ENCODE results near the gene AMDHD2.

Gene AMDHD2

DNA sequence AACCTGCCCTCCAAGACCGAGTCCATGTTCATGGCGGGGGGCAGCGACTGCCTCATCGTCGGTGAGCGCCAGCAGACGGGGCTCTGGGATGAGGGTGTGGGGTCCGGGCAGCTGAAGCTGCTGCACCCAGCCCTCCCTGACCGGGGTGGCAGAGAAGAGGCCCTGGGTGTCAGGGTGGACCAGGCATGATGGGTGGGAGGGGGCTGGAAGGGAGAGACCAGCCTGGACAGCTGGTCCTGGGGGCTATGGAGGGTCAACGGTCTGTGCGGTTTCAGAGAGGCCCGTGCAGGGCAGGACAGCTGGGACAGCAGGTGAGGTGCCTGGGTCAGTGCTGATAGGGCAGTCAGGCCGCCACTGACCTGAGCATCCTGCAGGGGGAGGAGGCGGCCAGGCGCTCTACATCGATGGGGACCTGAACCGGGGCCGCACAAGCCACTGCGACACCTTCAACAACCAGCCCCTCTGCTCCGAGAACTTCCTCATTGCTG is 19.7 kb upstream of the AMDHD2 start:
- DNase-seq (ENCODE audit: low read depth): no peak

DNA sequence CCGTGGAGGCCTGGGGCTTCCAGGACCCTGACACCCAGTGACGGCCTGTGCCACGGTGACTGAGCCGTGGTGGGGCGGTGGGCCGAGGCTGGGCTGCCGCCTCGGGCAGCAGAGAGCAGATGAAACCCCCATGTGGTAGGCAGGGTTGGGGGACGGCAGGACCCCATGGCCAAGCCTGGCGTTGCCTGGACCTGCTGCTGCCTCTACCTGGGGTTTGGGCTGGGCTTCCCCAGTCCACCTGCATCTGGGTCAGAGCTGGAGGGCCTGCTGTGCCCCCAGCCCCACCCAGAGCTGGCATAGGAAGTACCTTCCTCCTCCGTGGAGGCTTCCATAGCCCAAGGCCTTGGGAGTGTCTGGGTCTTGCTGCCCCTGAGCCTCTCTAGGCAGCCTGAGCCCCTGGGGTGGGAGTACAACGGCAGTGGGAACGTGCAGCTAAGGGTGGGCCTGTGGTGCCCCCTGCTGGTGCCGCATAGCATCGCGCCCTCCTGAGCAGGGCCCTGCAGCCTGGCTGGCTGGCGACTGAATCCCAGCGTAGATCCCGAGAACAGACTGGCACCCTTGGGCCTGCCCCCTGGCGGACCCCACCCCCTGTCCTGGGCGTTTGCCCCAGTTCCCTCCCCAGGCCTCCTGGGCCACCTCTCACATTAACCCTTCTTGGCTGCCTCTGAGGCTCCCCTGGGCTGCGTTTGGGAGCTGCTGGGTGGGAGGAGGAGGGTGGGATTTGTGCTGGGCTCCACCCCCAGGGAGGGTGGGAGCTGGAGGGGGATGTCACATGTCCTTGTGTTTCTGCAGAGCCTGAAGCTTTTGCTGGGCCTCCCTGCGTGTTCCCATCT is 19.0 kb upstream of the AMDHD2 start:
- DNase-seq (ENCODE audit: low read depth): no peak

DNA sequence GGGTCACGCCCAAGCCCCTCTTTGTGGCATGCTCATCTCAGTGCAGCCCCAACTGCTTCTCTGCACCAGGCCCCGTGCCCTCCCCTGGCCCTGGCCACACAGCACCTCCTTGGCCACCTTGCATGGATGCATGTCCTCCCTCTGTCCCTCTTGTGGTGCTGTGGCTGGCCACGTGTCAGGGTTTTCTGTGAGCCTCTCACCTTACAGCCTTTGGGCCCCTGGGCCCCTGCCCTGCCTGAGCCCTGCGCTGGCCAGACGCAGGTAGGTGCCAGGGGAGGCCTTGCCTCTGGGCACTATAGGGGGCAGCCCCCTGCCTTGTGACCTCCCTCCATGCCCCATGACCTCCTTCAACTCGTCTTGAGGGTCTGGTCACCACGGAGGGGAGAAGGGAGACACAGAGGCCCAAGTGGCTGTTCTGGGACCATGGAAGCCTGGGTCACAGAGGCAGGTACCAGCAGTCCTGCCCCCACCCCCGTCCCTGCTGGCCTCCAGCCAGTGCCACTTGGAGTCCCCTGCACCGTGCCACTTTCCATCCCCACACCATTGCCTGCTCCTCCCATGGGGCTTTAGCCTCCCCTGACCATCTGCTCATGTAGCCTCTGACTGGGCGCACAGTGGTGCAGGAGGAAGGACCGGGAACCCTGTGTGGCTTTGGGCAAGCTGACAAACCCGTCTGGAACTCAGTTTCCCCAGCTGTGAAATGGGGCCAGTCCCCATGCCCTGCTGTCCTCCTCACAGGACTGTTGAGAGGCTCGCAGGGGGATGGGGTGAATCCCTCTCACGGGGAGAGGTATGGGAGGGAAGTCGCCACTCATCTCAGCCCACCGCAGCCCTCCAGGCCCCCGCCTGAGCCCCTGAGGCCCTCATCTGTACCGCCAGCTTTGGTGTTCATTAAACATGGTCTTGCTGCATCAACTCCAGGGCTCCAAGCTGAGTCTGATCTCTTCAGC is 17.9 kb upstream of the AMDHD2 start:
- DNase-seq (ENCODE audit: low read depth): no peak

DNA sequence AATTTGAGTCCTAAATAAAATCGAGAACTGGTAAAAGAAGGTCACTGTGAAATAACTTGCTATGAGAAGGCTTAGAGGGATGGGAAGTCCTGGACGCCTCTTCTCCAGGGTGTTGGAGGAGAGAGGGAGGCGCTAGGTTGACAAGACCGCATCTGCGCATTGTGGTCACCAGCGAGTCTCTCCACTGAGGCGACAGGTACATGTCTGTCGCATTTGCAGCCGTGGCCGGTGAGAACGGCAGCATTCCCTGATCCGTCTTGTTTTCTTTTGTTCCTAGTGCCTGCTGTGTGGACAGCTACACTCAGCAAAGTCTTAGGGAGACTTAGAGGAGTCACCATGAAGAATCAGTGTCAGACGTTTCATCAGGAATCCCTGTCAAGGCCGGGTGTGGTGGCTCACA is 14.5 kb upstream of the AMDHD2 start:
- no peak for DNase-seq (ENCODE audit: low read depth)

DNA sequence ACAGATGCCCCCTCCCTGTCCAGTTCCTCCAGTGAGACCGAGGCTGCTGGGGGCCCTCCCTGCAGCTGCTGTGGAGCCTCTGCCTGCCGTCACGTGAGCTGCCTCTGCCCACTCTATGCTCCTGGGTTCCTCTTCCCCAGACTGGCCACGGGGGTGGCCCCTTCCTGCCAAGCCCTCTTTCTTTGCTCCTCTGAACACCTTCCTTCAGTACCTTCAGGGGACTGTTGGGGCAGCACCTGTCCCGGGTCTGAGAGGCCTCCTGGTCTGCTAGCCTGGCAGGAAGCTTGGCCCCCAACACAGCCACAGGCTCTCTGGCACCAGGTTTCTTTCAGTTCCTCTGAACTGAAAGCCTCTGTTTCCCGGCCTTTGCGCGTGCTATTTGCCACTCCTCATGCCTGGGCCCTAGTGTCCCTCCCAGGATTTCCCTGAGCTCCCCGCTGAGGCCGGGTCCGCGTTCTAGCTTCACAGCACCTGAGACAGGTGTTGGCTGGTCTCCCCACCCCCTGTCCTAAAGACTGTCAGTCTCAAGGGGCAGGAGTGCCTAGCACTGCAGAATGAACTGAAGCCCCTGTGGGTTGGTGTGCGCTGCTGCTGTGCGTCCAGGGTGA is 13.0 kb upstream of the AMDHD2 start:
- DNase-seq (ENCODE audit: low read depth): no peak

DNA sequence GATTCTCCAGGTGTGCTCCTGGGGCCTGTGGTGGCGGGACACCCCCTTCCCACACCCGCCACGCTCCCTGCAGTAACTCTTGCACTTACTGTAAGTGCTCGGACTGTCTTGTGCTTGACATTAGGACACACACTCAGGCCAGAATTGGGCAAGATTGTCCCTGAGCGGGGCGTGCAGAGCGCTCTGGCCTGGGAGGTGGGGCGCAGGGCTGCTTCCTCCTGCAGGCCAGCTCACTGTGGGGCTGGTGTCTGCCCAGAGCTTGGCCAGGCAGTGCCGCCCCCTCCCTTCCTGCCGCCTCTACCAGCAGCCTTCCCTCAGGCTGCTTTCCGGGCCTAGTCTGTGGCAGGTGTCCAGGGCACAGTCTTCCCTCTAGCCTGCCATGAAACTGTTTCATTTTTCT is 12.5 kb upstream of the AMDHD2 start:
- DNase-seq (ENCODE audit: low read depth): no peak

DNA sequence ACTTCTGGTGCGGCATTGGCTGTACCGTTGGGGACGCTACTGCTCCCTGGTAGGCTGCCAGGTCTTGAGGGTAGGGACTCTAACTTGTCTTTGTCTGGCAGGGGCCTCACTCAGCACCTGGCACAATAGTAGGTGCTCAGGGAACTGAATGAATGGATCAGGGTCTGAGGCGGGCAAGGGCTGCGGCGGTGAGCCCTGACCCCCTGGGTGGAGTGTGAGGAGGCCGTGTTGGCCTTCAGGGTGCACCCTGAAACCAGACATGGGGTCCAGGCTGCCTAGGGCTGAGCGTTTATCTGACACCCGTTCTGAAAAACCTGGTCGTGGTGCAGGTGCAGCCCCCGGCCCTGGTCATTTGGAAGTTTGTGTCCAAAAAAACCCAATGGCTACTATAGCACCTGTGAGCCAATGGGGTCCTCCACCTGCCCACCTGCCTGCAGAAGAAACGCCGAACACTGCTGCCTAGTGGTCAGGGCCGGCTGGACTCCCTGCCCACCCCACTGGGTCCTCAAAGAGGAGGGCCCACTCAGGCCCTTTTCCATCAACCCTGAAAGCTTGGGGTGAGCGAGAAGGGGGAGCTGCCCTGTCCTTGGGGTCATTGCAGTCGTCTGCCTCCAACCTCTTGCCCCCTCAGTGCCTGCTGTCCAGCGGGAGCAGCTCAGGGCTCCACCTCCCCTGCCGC is 11.3 kb upstream of the AMDHD2 start:
- DNase-seq (ENCODE audit: low read depth): no peak

DNA sequence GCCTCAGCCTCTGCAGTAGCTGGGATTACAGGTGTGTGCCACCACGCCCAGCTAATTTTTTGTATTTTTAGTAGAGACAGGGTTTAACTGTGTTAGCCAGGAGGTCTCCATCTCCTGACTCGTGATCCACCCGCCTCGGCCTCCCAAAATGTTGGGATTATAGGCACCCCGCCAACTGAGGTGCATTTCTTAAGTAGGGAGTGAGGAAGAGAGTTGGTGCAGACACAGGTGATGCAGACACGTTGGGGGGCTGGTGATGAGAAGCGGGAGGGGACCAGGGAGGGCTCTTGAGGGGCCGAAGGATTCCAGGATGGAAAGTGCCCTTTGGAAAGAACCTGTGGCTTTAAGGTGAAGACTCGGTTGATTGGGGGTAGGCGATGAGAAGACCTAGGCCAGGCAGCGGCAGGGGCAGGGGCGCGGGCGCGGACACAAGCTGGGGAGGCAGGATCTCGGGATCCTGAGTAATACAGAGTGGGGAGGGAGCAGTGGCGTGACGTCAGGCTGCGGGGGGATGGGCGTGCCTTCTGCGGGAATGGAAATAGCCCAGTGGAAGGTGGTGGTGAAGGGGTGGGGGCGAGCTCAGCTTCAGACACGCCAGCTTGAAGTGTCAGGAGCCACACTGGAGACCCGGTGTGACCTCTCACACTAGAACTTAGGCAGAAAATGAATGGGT is 8.9 kb upstream of the AMDHD2 start:
- no peak for DNase-seq (ENCODE audit: low read depth)

DNA sequence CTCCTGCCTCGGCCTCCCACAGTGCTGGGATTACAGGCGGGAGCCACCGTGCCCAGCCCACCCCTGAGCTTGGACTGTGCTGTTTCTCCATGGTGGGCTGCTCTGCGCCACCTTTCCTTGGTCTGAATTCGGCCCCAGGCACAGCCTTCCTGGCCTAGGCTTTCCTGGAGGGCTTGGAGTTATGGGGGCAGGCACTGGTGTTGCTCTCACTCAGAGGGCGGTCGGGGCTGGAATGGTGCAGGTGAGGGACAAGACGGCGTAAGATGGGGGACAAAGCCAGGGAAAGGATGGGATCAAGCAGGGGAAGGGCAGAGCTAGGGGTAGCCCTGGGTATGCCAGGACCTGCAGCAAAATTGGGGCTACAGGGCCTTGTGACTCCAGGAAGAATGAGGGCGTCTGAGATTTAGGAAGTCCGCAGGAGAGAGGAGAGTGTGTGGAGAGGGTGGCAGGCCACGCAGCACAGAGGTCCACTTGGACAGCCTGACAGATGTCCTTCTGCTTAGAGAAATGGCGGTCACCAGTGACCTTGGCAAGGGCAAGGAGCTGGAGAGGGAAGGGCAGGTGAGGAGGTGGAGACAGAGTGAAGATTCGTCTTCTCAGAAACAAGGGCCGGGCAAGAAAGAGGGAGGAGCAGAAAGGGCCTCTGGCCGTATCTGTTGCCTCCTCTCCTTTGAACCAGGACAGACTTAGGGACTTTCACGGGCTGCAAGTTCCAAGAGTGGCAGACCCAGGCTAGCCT is 8.0 kb upstream of the AMDHD2 start:
- no peak for DNase-seq (ENCODE audit: low read depth)

DNA sequence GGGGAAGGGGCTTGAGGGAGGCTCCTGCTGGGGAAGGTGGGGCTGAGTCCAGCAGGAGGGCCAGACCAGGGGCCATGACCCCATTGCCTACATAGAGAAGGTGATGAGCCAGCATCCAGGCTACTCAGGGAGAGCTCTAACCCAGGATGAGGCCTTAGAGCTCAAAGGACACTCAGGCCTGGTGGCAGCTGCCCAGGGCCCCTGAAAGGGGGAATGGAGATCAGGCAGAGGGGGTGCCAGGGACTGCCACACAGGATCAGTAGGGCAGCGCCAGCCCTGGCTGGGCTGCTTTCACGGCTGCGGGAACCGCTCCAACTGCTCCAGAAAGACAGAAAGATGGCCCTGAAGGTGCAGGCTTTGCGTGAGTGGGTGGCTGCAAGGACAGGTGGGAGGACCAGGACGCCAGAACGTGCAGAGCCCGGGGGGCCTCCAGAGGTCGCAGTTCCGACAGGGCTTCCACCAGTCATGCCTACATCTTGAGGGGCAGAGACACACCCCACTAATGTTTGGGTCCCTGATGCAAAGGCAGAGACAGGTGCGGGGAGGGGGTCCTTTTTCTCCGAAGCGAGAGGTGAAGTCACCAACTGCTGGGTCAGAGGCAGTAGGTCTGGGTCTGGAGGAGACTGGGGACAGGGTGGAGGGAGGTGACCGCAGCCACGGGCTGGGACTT is 7.3 kb upstream of the AMDHD2 start:
- DNase-seq (ENCODE audit: low read depth): no peak

DNA sequence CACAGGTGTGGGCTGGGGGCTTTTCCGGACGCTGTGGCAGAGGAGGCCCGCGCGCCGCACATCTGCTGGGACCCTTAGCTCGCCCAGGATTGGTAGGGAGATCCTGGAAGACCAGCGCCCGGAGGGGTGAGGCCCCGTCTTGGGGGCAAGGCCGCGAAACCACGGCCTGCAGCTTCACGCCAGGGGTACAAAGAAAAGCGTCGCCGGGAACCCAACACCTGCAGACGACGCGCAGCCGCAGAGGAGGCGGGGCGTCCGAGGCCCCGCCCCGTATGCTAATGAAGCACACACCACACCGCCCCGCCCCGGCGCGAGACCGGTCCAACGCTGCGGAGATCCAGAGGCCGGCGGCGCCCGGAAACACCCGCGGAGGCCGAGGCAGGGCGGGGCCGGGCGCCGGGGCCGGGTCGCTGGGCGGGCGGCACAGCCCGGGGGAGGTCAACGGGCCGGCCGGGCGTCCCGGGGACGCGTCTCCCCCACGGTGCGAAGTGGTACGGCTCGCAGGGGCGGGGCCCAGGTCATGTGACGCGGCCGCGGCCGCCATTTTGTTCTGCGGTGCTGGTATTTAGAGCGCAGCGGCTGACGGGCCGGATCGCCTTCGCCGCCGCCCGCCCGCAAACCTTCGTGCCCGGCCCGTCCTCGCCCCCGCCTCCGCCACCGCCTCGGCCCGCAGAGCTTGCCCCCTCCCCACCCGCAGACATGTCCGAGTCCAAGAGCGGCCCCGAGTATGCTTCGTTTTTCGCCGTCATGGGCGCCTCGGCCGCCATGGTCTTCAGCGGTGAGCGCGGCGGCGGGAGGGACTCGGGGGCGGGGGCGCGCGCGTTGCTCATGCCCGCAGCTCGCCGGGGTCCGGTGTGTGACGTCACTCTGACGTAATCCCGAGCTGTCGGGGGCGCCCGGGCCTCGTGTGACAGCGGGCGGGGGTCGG is 6.5 kb upstream of the AMDHD2 start, which contains the start of gene ATP6V0C:
ATP6V0C (plus strand) TSS at position 548 of the 928 bp plus-strand sequence; CDS start at position 700, 152 bp downstream.
- no peak for DNase-seq (ENCODE audit: low read depth)

DNA sequence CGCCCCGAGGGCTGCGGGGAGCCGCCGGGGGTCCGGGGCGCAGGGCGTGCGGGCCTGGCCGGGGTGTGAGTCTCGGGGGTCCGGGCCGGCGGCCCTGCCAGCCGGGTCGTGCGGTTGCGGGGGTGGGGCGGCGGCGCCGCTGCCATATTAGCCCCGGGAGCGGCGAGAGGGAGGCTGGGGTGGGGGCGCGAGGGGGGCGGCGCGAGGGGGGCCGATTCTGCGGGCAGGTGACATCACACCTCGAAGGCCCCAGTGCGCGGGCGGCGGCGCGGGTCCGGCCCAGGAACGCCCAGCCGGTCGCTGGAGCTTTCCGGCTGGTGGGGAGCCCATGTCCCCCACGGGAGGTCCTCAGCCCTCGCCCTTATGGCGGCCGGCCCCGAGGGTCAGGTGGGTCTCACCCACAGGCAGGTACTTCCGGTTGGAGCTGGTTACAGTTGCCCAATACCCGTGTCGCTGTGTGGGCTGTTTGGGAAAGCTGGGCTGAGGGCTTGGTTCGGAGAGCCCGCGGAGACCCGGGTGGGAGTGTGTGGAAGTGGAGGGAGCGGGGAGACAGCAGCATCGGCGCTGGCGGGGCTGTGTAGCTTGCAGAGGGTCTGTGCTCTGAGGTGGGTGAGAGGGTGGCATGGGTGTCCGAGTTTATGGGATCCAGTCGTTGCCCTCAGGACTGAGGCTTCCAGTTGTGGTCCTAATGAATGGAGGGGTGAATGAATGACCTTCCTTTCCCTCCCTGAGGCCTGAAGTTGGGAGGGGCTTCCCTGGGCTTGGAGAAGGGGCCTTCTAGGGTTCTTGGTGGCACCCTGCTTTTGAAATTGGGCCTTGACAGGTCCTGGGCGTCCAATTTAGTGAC is 5.6 kb upstream of the AMDHD2 start:
- DNase-seq (ENCODE audit: low read depth): no peak

DNA sequence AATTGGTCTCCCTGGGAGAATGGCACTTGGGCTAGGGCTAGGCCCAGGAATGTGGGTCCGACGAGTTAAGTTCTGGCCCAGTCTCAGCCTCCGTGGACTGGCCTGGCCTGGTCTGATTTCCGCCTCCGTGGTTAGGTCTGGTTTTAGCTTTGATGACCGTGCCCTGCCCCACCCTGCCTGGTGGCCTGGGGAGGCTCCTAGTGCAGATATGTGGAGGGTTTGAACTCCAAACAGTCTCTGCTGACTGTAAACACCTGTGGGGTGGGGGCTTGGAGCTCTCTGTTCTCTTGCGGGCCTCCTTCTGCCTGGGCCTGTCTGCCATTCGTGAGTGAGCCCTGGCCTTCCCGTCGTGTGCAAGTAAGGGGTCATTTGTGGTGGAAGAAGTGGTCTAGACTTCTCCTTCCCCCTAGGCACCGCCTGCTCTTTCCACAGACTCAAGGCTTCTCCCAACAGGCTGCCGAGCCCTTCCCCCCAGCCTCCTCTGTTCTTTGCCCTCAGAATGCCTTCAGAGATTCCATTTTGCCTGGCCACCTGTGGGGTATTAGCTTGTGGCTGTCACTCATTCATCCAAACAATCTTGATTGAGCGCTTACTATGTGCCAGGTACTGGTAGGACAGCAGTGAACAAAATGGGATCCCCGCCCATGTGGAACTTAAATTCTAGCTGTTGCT is 4.9 kb upstream of the AMDHD2 start:
- DNase-seq (ENCODE audit: low read depth): no peak

DNA sequence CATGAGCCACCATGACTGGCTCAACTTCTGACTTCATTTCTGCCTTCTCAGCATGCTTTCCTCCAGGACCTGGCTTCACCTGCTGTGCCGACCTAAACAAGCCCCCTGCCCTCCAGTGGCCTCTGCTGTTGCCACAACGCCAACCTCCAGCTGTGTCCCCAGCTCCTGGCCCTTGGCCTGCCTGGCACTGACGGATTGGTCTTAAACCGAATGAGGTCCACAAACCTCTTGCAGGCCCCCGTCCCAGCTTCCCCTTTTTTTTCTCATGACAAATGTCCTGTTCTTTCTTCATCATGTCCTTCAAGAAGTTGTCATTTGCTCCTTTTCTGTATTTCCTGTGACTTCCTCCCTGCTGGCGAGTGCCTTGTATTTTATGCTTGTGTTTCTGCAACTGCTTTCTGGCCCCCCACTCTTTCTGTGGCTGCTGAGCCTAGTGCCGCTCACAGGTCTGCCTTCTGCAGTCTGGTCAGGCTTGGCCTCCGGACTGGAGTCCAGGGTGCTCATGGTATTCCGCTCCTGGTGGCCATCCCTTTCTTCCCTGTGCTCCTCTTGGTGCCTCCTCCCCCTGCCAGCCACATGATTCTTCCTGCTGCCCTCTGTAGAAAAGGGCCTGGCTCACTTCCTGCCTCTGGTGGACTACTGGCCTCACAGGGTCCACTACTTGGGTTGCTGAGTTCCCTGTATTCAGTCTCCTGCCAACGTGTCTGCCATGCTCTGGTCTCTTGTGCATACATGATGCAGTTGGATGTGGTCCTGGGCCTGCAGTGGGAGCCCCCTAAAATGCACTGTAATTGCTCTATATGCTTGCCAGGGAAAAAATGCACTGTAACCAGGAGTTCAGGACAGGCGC is 3.6 kb upstream of the AMDHD2 start:
- no peak for DNase-seq (ENCODE audit: low read depth)

DNA sequence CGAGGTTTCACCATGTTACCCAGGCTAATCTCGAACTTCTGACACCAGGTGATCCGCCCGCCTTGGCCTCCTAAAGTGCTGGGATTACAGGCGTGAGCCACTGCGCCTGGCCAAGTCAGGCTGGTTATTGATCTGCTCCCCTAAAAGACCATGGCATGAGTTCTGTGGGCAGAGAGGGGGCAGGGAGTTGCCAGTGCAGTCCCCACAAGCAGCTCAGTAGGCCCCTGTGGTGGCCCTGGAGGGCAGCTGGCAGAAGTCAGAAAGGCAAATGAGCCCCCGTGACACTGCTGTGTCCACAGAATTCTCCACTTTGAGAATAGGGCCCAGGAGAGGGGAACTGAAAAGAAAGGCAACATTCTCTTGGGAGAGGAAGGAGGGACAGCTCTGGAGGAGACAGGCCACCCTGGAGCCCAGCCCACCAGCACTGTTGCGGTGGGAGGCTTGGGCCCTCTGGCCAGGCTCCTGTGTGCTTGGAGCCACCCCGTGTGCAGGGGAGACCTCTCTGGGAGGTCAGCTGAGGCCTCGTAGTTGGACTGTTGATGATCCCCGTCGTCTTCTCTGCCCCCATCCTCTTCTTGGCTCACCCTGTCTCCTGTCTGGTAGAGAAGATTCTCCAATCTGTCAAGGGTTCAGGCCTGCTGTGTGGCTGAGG is 2.1 kb upstream of the AMDHD2 start:
- DNase-seq (ENCODE audit: low read depth): no peak

Data from GM04503 (cell line).